Esophagus mucosa (tissue), 1 donor: Measurements from ENCODE around the gene BANP. TPM values are rescaled to one million over a fixed set of nuclear protein-coding genes. Genes with fewer than 3 reads are reported as not detected.

Source experiments
- total RNA-seq: library from RNA; stranded (reverse); gene quantifications from one replicate; pipeline ENCODE4 v1.2.4, GENCODE V29; 2023
- donor health status: DM: yes; HTN: yes; CAD: no.

Gene BANP
- total RNA-seq, 1 donor from 2014 or later, result 9.6 TPM

Other genes starting within 250 kb of the BANP start
- 20.4 TPM for gene KLHDC4, start 185.4 kb upstream of the BANP start, total RNA-seq
- 198 TPM for gene SLC7A5, start 81.9 kb upstream of the BANP start, total RNA-seq
- not detected for gene CA5A, start 14.9 kb upstream of the BANP start, total RNA-seq